ENCODE data around the gene GOLGA8B. TPM values are rescaled to one million over a fixed set of nuclear protein-coding genes. Genes with fewer than 3 reads are reported as not detected.

GOLGA8B gene, protein sequence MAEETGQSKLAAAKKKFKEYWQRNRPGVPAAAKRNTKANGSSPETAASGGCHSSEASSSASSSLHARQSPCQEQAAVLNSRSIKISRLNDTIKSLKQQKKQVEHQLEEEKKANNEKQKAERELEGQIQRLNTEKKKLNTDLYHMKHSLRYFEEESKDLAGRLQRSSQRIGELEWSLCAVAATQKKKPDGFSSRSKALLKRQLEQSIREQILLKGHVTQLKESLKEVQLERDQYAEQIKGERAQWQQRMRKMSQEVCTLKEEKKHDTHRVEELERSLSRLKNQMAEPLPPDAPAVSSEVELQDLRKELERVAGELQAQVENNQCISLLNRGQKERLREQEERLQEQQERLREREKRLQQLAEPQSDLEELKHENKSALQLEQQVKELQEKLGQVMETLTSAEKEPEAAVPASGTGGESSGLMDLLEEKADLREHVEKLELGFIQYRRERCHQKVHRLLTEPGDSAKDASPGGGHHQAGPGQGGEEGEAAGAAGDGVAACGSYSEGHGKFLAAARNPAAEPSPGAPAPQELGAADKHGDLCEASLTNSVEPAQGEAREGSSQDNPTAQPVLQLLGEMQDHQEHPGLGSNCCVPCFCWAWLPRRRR
- 11.7 and 17.1 TPM in 2 replicates for total RNA-seq (ENCODE audit: low replicate concordance)

GRCh38 chr15:34583399-34584329 is at the start of gene GOLGA8B:
Gene GOLGA8B (minus strand): TSS chr15:34583651. CDS start chr15:34535912, 47,739 bp downstream.

Other genes starting within 250 kb of the GOLGA8B start
- gene SLC12A6, start 245.9 kb downstream of the GOLGA8B start, total RNA-seq (ENCODE audit: low replicate concordance): 10.1 and 14.5 TPM in 2 replicates
- gene NOP10, start 240.5 kb downstream of the GOLGA8B start, total RNA-seq (ENCODE audit: low replicate concordance): 128 and 253 TPM in 2 replicates
- not detected in 2 replicates for gene NUTM1, start 240.3 kb downstream of the GOLGA8B start, total RNA-seq (ENCODE audit: low replicate concordance)
- 6.8 and 7.7 TPM in 2 replicates for gene LPCAT4, start 216.5 kb downstream of the GOLGA8B start, total RNA-seq (ENCODE audit: low replicate concordance)
- gene GOLGA8A, start 145.8 kb downstream of the GOLGA8B start, total RNA-seq (ENCODE audit: low replicate concordance): 9.9 and 11.3 TPM in 2 replicates
- not detected in 2 replicates for gene GJD2, start 171.3 kb upstream of the GOLGA8B start, total RNA-seq (ENCODE audit: low replicate concordance)
- gene ACTC1, start 211.9 kb upstream of the GOLGA8B start, total RNA-seq (ENCODE audit: low replicate concordance): 0.08 and 0.70 TPM in 2 replicates